Measurements from ENCODE around the gene QPRT. TPM values are rescaled to one million over a fixed set of nuclear protein-coding genes. Genes with fewer than 3 reads are reported as not detected.
"Not testable (repeated sequence)": the region's sequence is repeated elsewhere in the genome, so short reads cannot be mapped to it uniquely, and the experiment has no call there.

The QPRT gene
- total RNA-seq, 2 experiments from 2014 or later: 0.19 to 0.45 TPM

- Mint-ChIP-seq H3K4me3 (no peak overlapping the region), H3K27me3 (no peaks in the 10 kb centered on the region), H3K36me3 (ENCODE audit: low read depth) (no peaks in the 10 kb centered on the region), H3K27ac (no peak overlapping the region), H3K9me3 (no peaks in the 10 kb centered on the region), H3K4me1 (ENCODE audit: low read depth) (peaks cover 14% of the 10 kb centered on the region)
- no peaks in the 10 kb centered on the region for H3K9me3 ChIP-seq (ENCODE audit: control insufficient read depth in 1 of 2, insufficient read depth in 1 of 2, low read length in 2 of 2)
- no peaks in the 10 kb centered on the region for H3K36me3 ChIP-seq (ENCODE audit: insufficient read depth, low read length)
- ChIA-PET POLR2A (interaction anchor here (1.6 to 4.5 kb wide), 2 partner anchors 8 to 81 kb away, joined by 8 to 41 read pairs; partner anchors contain the start of gene KIF22), CTCF (interaction anchor here (1.5 to 1.9 kb wide), 2 partner anchors 9 to 76 kb away, joined by 9 to 27 read pairs; no protein-coding TSS in a partner anchor)
- H3K4me3 ChIP-seq (ENCODE audit: low read length): no peak overlapping the region
- peaks cover 11% of the 10 kb centered on the region for H3K4me1 ChIP-seq (ENCODE audit: insufficient read depth, low read length)
- no peak overlapping the region for H3K27ac ChIP-seq (ENCODE audit: low read depth in 1 of 2, low read length in 2 of 2)
- DNase-seq (no peak), ATAC-seq (ENCODE audit: poor library complexity) (no peak)
- H3K27me3 ChIP-seq (ENCODE audit: control insufficient read depth in 1 of 2, insufficient read depth in 2 of 2, low read length in 2 of 2): no peaks in the 10 kb centered on the region
- intact Hi-C loops (cut with DNase I, micrococcal nuclease): no loop called here
- TF ChIP-seq, protein P1, sequence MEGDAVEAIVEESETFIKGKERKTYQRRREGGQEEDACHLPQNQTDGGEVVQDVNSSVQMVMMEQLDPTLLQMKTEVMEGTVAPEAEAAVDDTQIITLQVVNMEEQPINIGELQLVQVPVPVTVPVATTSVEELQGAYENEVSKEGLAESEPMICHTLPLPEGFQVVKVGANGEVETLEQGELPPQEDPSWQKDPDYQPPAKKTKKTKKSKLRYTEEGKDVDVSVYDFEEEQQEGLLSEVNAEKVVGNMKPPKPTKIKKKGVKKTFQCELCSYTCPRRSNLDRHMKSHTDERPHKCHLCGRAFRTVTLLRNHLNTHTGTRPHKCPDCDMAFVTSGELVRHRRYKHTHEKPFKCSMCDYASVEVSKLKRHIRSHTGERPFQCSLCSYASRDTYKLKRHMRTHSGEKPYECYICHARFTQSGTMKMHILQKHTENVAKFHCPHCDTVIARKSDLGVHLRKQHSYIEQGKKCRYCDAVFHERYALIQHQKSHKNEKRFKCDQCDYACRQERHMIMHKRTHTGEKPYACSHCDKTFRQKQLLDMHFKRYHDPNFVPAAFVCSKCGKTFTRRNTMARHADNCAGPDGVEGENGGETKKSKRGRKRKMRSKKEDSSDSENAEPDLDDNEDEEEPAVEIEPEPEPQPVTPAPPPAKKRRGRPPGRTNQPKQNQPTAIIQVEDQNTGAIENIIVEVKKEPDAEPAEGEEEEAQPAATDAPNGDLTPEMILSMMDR (IDR thresholded peaks at IDR 0.05): no peak
Observed at GRCh38 chr16:29708917-29709600, 30.1 kb downstream of the QPRT start.

DNA sequence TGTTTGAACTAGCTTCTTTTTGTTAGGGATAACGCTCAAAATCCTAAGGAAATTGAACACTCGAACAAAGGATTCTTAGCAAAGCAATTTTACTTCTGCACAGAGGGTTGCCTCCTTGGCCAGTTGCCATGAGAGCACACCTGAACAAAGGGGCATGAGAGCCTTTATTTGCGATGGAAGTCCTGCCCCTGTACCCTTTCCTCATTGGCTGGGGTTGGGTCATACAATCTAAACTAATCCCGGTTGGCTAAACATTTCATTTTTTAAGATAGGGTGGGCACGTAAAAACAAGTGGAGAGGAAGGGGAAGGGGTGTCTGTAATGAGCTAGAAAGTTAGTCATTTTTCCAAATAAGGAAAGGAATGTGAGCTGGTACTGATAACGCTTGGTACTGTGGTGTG lies 30.7 kb downstream of the QPRT start:
- peaks cover 14% of the 10 kb centered on the region for H3K4me1 Mint-ChIP-seq (ENCODE audit: low read depth)
- H3K4me3 Mint-ChIP-seq; H3K27me3 Mint-ChIP-seq; H3K27ac ChIP-seq (ENCODE audit: low read depth in 1 of 2, low read length in 2 of 2); H3K27ac Mint-ChIP-seq; H3K4me1 ChIP-seq (ENCODE audit: insufficient read depth, low read length); H3K36me3 ChIP-seq (ENCODE audit: insufficient read depth, low read length); DNase-seq; H3K27me3 ChIP-seq (ENCODE audit: control insufficient read depth in 1 of 2, insufficient read depth in 2 of 2, low read length in 2 of 2); ATAC-seq (ENCODE audit: poor library complexity); H3K4me3 ChIP-seq (ENCODE audit: low read length); H3K9me3 ChIP-seq (ENCODE audit: control insufficient read depth in 1 of 2, insufficient read depth in 1 of 2, low read length in 2 of 2); H3K9me3 Mint-ChIP-seq; H3K36me3 Mint-ChIP-seq (ENCODE audit: low read depth): not testable (repeated sequence)
- POLR2A ChIA-PET: interaction anchor here (1.6 to 4.5 kb wide), 2 partner anchors 9 to 81 kb away, joined by 8 to 41 read pairs; partner anchors contain the start of gene KIF22
- intact Hi-C loops (cut with DNase I, micrococcal nuclease): loop anchor here (1.0 kb wide), 2 partner anchors 7 to 9 kb away; no protein-coding TSS in a partner anchor
- CTCF ChIA-PET: interaction anchor here (1.5 to 1.9 kb wide), 2 partner anchors 9 to 76 kb away, joined by 9 to 27 read pairs; no protein-coding TSS in a partner anchor

DNA sequence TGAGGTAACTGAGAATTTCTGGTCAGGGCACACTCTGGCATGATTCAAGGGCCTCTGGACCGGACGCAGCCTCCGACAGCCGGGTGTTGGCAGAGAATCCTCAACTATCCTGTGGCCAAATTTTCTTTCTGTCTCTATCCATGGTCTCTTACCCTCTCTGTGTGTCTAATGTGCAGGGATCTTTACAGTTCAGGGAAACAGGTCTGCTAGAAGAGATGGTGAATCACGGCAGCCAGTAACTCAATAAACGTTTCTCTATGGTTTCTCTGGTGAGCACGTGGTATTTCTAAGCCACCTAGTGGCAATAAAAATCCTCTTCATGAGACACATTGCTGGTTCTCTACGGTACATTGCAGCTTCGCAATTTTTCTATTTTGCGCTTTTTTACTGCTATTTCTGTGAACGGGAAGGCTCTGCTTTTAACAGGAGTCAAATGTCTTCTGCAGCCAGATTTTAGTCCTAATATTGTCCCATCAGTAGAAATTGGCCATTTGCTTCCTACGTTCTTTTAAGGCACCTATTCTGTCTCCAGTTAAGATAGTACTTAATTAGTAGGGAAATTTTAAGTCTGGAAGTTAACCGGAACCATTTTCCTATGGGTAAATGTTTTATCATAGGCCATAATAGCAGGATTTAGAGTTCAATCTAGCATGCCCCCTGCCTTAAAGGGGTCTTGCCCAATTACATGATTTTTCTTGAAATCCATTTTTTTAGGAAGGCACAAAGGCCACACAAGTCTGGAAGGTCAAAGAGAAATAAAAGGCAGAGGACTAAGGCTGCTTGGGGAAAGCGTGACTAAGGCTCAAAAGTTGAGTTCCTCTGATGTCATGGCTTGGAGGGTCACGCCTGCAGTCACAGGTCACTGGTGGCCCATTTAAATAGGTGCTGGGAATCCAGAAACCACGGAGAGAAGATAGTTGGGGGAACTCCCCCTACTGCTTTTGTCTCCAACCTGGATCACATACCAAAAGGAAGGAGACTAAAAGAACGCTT lies 31.5 kb downstream of the QPRT start:
- Mint-ChIP-seq H3K36me3 (ENCODE audit: low read depth) (no peaks in the 10 kb centered on the region), H3K9me3 (no peaks in the 10 kb centered on the region), H3K4me3 (no peak overlapping the region), H3K27me3 (no peaks in the 10 kb centered on the region), H3K27ac (peak overlapping the region; percentile 35), H3K4me1 (ENCODE audit: low read depth) (peaks cover 11% of the 10 kb centered on the region)
- CTCF ChIA-PET: interaction anchor here (0.6 to 1.9 kb wide), 8 partner anchors 10 to 129 kb away, joined by 3 to 27 read pairs (median 4); partner anchors contain the start of genes KIF22 and PAGR1
- TF ChIP-seq, protein P1 (IDR thresholded peaks at IDR 0.05): peak; percentile 74
- intact Hi-C loops (cut with DNase I, micrococcal nuclease): loop anchor here (1.0 kb wide), 2 partner anchors 8 to 10 kb away; no protein-coding TSS in a partner anchor
- no peak overlapping the region for H3K4me3 ChIP-seq (ENCODE audit: low read length)
- H3K9me3 ChIP-seq (ENCODE audit: control insufficient read depth in 1 of 2, insufficient read depth in 1 of 2, low read length in 2 of 2): no peaks in the 10 kb centered on the region
- H3K27ac ChIP-seq (ENCODE audit: low read depth in 1 of 2, low read length in 2 of 2): no peak overlapping the region
- H3K4me1 ChIP-seq (ENCODE audit: insufficient read depth, low read length): peaks cover 9% of the 10 kb centered on the region
- H3K27me3 ChIP-seq (ENCODE audit: control insufficient read depth in 1 of 2, insufficient read depth in 2 of 2, low read length in 2 of 2): no peaks in the 10 kb centered on the region
- ATAC-seq (ENCODE audit: poor library complexity) (peak; percentile 100), DNase-seq (peak in 7 of 14 experiments; percentile 11 to 84 (median 63))
- no peaks in the 10 kb centered on the region for H3K36me3 ChIP-seq (ENCODE audit: insufficient read depth, low read length)
- POLR2A ChIA-PET: interaction anchor here (0.7 to 4.5 kb wide), 4 partner anchors 10 to 115 kb away, joined by 3 to 41 read pairs (median 6); partner anchors contain the start of gene KIF22

Data from CD4-positive, alpha-beta T cell (primary cell).